ENCODE measurements around the gene HNRNPU.

GRCh38 chr1:244858357-244858756 is 6.0 kb downstream of the HNRNPU start:
- TF ChIP-seq CTCF (IDR thresholded peaks at IDR 0.05 in 8 of 11, conservative IDR thresholded peaks at IDR 0.05 in 3 of 11) = no peak
- TF ChIP-seq POLR2A (IDR thresholded peaks at IDR 0.05) = no peak

All from spleen (tissue), 7 donors.